Gastroesophageal sphincter (tissue), 3 donors: Measurements from ENCODE around the gene ASB14.

Experiments used
- CTCF ChIP-seq, 4 experiments: fragments of 200-600 bp in 2 of 4; fragments of 450-650 bp in 2 of 4; sonication (generic) in 1 of 4; IDR thresholded peaks; one replicate each; pipeline ENCODE4 v1.5.1; 2017 to 2019; ENCODE audit warnings: antibody characterized with exemption in 4 of 4, mild to moderate bottlenecking in 2 of 4, moderate library complexity in 2 of 4
- EP300 ChIP-seq: sonication (generic); formaldehyde crosslinking; IDR thresholded peaks from one replicate; pipeline ENCODE4 v1.6.1; 2017; ENCODE audit warnings: antibody characterized with exemption, mild to moderate bottlenecking

DNA sequence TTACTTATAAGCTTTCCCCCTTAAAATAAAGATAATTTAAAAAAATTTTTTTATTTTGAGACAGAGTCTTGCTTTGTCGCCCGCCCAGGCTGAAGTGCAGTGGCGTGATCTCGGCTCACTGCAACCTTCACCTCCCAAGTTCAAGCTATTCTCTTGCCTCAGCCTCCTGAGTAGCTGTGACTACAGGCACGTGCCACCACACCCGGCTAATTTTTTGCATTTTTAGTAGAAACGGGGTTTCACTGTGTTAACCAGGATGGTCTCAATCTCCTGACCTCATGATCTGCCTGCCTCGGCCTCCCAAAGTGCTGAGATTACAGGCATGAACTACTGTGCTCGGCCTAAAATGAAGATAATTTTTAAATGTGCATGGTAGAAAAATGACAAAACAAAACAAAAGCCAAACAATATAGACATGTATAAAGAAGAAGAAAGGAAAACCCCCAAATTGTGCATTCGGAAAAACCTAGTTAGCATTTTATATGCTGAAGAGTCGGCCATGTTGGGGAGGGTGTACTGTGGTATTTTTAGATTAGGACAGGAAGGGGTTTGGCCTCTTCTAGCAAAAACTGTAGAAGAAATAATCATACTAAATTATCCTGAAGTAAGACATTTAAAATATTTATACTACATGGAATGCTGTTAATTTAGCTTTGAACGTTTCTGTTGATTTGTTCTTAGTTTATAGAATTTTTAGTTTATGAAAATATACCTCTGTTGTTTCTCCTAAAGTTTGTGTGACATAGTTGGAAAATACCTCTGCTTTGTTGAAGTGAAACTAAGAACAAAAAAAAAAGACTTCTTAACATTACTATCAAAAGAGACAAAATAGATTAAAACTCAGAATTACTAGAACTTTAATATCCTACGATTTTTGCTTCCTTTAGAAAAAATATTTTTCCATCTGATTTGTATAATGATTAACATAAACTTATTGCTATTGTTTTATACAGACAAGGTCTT, 57.6 kb downstream of the ASB14 start:
- TF ChIP-seq EP300 (no peak), CTCF (IDR thresholded peaks at IDR 0.05) (no peak)
